GM19193 (cell line): ENCODE data around the gene CC2D2B.

ENCODE experiments used
- POLR2A ChIP-seq: IDR thresholded peaks from 4 replicates; pipeline ENCODE4 v1.6.1; 2011; ENCODE audit not compliant: insufficient read depth, insufficient read length; ENCODE audit errors: extremely low read depth

CC2D2B gene, protein sequence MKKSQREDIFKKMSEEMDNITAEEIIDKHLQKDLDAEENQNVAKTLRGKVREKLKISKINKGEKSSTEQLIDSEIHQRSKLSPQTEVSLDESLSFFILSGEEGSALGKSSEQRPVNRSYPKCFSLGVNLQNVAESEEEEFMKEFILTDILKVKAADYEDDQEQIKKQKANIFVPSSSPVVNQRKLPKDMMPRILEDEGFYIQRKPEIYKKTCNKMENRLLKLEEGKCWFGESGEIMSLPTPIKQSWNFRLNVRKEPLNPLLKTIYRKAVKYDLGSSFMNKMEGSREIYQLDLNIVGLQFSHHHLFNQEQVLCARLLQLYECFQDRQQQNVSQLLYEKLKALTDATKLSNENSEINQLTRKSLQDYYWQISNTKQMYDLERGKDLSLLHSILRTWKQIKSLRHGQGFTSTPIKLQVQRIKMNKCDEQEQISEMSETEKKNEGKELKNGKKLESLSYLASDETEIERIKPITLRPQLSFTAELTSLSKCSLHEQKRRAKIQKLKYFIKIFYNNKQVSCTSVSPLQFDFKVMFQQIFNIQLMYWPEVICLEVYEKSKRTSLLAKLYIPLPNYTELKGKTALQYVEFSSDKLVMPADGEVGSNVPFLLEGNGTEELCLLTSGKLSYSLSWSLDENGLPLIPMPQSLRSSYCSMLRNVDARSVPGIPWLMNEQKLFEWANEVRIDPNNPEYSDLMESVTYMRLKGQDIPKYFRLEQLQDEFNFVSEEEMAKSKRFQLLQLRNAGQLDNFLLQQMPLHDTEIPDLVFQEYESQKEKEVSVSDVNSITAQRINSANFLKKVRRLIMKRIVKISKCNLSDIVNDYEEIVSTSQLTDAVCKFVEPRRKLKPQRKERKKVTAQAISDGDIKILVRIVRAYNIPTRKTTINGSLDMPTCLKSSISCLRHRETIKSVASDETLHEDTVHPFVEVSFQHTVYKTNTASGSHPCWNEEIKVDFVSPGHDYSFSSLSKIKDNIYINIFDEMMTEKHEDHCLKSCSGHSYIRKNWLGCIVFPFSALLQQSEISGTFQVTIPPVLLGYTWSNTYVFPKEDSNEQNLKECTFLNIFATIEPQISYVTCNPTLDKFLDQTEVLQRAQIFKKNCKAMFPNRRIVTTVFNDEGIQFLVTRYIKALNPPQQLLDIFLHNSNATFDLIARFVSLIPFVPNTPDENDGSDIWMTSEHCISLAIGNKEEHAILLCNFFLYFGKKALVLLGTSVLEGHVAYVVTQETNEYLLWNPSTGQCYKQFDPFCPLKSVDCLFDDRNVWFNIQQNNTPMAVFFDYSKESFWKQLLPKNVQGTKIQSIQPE (N-terminal part only)

GRCh38 chr10:95907456-95908253 lies at the start of gene CC2D2B:
CC2D2B (plus strand) TSS chr10:95907975; CDS start chr10:95911324, 3,349 bp downstream.
- peak; percentile 62 for TF ChIP-seq POLR2A

GRCh38 chr10:95860166-95860940 lies 47.4 kb upstream of the CC2D2B start:
- no peak for TF ChIP-seq POLR2A

DNA sequence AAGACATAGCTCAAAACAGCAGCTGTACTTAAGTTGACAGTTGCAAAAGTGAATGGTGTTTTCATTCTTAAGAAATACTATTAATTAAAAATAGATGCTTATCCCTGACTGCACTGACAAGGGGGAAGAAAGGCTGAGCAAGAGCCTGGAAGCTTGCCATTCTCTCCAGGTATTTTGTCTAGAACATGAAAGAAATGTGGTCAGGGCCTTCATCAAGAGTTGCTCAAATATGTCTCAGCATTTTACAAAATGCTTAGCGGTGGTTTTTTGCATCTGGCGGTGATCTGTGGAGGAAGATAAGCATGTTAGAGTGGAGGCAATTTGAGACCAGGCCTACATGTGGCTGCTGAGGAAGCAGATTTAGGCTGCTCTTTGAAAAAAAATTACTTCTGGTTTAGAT lies 46.4 kb upstream of the CC2D2B start:
- TF ChIP-seq POLR2A = no peak

- no peak for TF ChIP-seq POLR2A
These were observed 42.6 kb upstream of the CC2D2B start for GRCh38 chr10:95864906-95865813.

- no peak for TF ChIP-seq POLR2A
These were observed 41.8 kb upstream of the CC2D2B start for GRCh38 chr10:95865814-95866466.

GRCh38 chr10:95866467-95866842 lies 41.3 kb upstream of the CC2D2B start:
- no peak for TF ChIP-seq POLR2A

- no peak for TF ChIP-seq POLR2A
These were observed 39.9 kb upstream of the CC2D2B start for GRCh38 chr10:95867866-95868265.

DNA sequence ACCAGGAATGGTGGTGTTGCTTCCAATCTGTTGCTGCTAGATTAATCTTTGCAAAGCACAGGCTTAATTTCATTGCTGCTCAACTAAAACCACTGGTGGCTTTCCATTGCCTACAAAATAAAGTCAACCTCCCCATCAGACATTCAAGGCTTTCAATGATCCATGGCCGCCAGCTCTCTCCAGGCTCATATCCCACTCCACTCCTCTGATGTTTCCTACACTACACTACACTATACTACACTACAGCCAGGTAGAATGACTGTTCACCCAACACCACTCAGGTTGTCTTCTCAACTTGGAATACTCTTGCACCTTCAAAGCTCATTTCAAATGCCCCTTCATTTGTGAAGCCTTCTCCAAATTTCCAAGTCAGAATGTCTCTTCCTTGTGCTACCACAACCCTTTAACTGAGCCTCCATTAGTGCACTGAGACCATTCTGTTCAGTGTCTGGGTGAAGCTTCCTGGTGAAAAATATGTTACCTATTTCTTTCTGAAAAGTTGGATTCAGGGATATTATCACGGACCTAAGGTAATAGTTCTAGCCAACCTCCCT lies 35.5 kb upstream of the CC2D2B start:
- no peak for TF ChIP-seq POLR2A

DNA sequence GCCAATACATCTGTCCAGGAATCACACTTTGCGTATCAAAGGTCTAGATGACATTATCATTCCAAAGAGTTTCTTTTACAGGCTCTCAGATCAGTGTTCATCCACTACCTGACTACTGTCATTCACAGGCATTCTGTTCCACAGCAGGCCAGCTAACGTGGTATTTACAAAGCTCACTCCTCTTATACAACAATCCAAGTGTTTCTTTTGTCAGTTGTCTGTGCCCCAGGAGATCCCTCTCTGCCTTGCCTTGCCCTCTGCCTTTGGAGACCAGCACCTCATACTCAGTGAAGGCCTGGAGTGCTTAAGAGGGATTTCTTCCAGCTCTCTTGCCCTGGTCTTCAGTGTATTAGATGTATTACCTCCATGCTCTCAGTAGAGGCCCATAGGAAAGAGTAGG lies 34.6 kb upstream of the CC2D2B start:
- no peak for TF ChIP-seq POLR2A

DNA sequence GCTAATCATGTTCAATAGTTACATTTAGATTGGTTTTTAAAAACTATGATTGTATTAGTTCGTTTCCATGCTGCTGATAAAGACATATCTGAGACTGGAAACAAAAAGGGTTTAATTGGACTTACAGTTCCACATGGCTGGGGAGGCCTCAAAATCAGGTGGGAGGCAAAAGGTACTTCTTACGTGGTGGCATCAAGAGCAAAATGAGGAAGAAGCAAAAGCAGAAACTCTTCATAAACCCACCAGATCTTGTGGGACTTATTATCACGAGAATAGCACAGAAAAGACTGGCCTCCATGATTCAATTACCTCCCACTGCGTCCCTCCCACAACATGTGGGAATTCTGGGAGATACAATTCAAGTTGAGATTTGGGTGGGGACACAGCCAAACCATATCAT lies 34.1 kb upstream of the CC2D2B start:
- TF ChIP-seq POLR2A = no peak

DNA sequence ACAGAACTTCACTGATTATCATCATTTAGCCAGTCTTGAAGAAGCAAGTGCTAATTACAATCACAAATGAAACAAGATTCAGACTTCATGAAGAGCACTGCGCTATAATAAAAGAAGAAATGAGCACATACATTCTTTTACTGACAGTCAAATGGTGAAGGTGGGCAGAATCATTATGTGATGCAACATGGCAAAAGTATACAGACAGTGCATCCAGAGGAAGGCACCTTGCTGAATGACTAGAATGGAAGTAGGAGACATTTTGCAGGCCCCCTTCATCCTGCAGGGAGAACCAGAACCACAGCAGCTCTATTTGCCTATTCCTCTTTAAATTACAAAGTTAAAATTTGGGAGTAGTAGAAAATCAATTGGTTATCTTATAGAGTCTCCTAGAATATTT lies 31.0 kb upstream of the CC2D2B start:
- TF ChIP-seq POLR2A = no peak

DNA sequence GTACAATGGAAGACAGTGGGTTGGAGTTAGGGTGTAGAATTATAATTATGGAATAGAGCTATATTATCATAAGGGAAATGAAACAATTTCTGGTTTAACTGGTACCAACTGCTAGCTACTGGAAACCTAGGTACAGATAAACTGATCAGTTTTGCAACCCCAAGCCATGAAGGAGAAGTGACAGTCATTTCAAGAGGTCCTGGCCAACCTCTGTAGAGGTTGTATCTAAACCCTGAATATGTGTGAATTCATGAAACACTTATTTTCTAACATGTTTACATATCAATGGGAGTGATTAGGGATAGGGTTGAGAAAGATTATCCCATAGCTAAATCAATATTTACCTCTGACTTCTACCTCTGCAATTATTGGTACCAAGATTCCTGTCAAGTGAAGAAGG lies 29.9 kb upstream of the CC2D2B start:
- no peak for TF ChIP-seq POLR2A
